22Rv1 (cell line): Measurements from ENCODE around the gene THADA.

Experiments used
- H3K27ac ChIP-seq: fragments of 450-650 bp; 2 replicates; pipeline ENCODE4 v1.5.1; 2017
- ZFX ChIP-seq: fragments of 450-650 bp; IDR thresholded peaks from 2 replicates; pipeline ENCODE4 v1.6.1; 2017; ENCODE audit warnings: antibody characterized with exemption, borderline replicate concordance
- TF ChIP-seq, protein P1 (sequence below): fragments of 450-650 bp; IDR thresholded peaks from 2 replicates; pipeline ENCODE4 v1.5.1; 2017; ENCODE audit warnings: mild to moderate bottlenecking

The THADA gene

DNA sequence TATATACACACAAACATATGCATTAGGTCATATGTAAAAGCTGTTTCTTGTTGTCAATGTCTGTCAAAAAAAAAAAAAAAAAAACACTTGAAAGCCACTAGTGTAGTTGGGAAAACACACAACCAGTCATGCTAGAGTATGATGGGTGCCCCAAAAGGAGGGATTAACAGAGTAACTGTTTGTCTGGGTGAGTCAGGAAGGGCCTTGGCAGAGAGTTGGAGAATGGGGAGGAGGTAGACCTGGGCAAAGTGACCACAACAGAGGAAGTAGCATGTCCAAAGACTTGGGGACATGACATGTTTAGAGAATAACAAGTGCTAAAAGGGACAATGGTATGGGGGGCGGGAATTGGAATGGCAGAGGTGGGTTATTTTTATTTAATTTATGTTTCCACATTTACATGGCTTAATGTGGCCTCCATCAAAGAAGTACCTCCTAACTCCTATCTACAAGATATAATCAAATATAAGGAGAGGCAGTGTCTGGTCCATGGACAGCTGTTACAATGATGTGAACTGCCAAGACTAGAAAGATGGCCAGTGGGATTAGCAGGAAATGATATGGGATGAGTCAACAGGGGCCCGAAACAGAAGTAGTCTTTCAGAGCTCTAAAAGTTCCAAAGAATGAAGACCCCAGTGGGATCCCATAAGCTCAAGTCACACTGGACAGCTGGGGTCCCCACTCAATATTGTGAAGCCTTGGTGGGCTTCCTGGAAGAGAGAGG, 269.6 kb downstream of the THADA start:
- no peak overlapping the region for H3K27ac ChIP-seq
- TF ChIP-seq, protein P1, sequence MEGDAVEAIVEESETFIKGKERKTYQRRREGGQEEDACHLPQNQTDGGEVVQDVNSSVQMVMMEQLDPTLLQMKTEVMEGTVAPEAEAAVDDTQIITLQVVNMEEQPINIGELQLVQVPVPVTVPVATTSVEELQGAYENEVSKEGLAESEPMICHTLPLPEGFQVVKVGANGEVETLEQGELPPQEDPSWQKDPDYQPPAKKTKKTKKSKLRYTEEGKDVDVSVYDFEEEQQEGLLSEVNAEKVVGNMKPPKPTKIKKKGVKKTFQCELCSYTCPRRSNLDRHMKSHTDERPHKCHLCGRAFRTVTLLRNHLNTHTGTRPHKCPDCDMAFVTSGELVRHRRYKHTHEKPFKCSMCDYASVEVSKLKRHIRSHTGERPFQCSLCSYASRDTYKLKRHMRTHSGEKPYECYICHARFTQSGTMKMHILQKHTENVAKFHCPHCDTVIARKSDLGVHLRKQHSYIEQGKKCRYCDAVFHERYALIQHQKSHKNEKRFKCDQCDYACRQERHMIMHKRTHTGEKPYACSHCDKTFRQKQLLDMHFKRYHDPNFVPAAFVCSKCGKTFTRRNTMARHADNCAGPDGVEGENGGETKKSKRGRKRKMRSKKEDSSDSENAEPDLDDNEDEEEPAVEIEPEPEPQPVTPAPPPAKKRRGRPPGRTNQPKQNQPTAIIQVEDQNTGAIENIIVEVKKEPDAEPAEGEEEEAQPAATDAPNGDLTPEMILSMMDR: no peak
- no peak for TF ChIP-seq ZFX

DNA sequence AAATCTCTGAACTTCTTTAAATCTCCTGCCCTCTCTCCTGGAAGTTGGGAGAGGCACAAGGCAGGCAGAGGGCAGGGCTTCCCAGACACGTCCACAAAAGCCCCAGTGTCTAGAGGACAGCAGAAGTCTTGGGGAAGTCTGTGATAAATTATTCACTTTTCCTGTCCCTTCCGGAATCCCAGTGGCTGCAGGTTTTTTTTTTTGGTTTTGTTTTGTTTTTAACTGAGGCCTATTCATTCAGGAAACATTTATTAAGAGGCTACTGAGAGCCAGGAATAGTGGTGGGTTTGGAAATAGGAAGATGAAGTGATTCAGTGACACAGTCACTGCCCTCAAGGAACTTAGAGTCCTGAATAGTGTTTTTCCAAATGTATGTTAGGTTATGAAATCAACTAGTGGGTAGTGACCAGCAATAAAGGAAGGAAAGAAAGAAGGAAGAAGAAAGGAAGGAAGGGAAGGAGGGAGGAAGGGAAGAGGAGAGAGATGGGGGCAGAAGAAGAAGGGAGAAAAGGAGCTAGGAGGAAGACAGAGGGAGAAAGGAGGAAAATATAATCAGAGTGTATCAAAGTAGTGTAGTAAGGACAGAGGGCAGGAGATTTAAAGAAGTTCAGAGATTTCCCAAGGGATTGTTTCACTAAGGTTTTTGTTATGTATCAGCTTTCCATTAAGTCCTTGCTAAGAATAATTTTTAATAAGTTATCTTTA, 270.6 kb downstream of the THADA start:
- TF ChIP-seq ZFX: no peak
- TF ChIP-seq, protein P1: no peak
- H3K27ac ChIP-seq: no peak overlapping the region

DNA sequence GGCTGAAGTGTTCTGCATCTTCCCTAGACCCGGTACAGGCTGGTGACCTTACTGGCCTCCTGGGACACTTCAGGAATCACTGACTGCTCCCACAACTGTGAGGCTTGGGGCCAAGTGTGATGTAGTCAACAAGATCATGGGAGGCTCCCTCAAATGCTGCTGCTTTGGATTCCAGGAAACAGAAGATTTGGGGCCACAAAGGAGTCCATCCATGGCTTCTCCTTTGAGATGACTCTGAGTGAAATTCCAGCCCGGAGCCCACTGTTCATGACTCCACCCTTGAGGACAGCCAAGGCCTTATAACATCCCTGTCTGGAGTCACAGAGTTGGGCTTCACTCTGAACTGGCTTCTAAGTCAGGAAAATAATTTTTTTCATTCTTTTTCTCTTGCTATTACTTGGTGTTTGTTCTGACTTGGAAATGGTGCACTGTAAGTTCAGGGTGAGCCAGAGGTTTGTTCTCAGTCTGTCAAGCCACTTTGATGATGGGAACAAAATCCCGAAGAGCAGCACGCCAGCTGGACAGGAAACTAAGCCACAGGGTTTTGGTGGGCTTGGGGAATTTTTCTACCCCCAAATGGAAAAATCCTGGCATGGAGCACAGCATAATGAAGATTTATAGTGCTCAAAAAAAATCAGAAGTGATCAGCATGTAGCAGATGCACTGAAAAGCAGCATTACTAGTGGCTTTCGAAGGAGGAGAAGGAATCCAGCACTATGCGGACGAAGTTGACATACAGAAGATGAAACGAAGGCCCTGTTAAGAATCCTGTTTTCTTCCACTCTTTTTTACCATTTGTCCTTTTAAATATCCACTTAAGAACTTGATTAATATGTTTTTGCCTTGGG, 271.4 kb downstream of the THADA start:
- TF ChIP-seq, protein P1: no peak
- no peak for TF ChIP-seq ZFX
- H3K27ac ChIP-seq: no peak overlapping the region

DNA sequence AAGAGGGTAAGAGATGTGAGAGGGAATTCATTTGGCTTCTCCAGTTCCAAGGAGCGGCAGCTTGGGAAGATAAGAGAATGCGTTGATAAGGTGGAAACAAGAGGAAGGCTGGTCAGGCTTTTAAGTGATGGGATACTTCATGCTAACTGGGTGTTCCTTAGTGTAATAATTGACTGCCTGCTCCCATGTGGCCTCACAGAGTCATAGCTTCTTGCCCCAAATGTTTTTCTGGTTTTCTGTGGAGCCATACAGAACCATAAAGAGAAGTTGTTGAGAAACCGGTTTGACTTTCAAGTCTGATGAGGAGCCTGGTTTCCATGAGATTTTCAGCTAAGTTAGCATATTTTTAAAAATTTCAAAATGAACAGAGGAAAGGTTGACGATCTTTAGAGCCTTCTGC, 272.0 kb downstream of the THADA start:
- no peak overlapping the region for H3K27ac ChIP-seq
- TF ChIP-seq, protein P1: no peak
- TF ChIP-seq ZFX: no peak

DNA sequence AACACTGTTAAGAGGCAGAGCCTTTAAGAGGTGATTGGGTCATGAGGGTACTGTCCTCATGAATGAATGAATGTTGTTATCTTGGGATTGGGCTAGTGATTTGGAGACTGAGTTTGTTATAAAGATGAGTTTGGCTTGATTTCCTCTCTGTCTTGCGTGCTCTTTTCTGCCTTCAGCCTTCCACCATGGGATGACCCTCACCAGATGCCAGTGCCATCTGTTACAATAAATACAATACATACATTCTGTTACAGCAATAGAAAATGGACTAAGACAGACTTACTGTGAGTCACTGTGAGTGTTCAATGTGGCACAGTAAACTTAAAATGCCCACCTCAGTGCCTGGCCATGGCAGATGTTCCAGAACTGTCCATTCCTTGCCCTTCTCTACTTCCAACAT, 274.4 kb downstream of the THADA start:
- H3K27ac ChIP-seq: no peak overlapping the region
- TF ChIP-seq, protein P1: no peak
- no peak for TF ChIP-seq ZFX

DNA sequence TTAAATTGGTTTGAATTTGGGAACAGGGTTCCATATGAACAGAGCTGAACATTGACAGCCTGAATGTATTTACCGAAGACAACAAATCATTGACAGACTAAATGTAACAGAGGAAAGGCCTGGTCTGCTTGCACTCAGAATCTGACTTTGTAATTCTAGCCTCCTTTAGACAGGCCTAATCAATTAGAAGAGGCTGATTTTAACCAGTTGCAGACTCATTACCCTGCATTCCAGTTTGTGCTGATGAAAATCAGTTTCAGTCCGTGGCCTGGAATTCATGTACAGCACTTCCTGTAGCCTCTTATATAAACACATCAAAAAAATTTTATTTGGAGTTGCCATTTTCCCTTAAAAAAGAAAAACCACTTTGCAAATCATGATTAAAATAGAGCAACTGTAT, 276.3 kb downstream of the THADA start:
- no peak overlapping the region for H3K27ac ChIP-seq
- TF ChIP-seq, protein P1: no peak
- no peak for TF ChIP-seq ZFX

DNA sequence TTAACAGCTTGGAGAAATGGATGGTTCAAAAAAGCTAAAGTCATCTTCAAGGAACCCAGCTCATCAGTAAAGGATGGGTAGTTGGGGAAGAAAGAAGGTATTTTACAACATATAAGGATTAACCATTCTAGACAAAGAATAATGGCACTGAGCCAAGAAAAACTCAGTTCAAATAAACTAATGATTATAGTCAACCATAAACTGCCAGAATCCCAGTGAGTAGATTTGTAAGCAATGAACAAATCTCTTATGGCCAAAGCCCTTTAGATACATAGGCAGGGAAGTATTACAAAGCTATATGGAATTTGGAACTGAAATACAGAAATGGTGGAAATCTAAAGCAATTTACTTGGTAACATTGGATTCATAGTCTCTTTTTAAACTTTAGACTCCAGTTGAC, 277.0 kb downstream of the THADA start:
- no peak overlapping the region for H3K27ac ChIP-seq
- TF ChIP-seq, protein P1: no peak
- no peak for TF ChIP-seq ZFX
